T-helper 17 cell (primary cell): ENCODE measurements around the gene EFHD2. TPM values are rescaled to one million over a fixed set of nuclear protein-coding genes. Genes with fewer than 3 reads are reported as not detected.
"Not testable (repeated sequence)": the region's sequence is repeated elsewhere in the genome, so short reads cannot be mapped to it uniquely, and the experiment has no call there.

Source experiments
- ATAC-seq: fragments of 150-1000 bp; cut with Tn5 transposase; 2 replicates; pipeline ENCODE4 v1.10.0; 2021; ENCODE audit warnings: mild to moderate bottlenecking, moderate library complexity
- DNase-seq, 3 donors: peaks; one replicate each; pipeline versions ENCODE4 v3.0.0 to v3.0.0-alpha.2; 2020 to 2021
- H3K9me3 ChIP-seq: one replicate; pipeline ENCODE4 v1.7.0; 2013; ENCODE audit warnings: low read length, mild to moderate bottlenecking; ENCODE audit not compliant: control insufficient read depth, poor library complexity, severe bottlenecking
- H3K27ac Mint-ChIP-seq: one replicate; pipeline ENCODE4 v1.8.0; 2022; ENCODE audit warnings: mild to moderate bottlenecking, moderate library complexity, mixed read lengths
- H3K27me3 Mint-ChIP-seq: one replicate; pipeline ENCODE4 v1.8.0; 2022; ENCODE audit warnings: mixed read lengths
- H3K36me3 Mint-ChIP-seq: one replicate; pipeline ENCODE4 v1.8.0; 2022; ENCODE audit warnings: low read depth, mixed read lengths
- H3K4me1 Mint-ChIP-seq: one replicate; pipeline ENCODE4 v1.8.0; 2022; ENCODE audit warnings: mild to moderate bottlenecking, mixed read lengths
- H3K4me3 Mint-ChIP-seq: one replicate; pipeline ENCODE4 v1.8.0; 2022; ENCODE audit warnings: mild to moderate bottlenecking, moderate library complexity, mixed read lengths
- total RNA-seq, 4 donors: library from RNA in 2 of 4; stranded (reverse) in 2 of 4; gene quantifications; one replicate each; pipeline ENCODE4 v1.2.3 and lab custom pipeline; 2022 to 2026

The EFHD2 gene
- total RNA-seq, 2 donors from 2014 or later, result 135 to 197 TPM

- Mint-ChIP-seq H3K27ac (peak overlapping the region; percentile 88), H3K36me3 (peaks cover 8% of the 10 kb centered on the region), H3K4me1 (peaks cover 25% of the 10 kb centered on the region), H3K4me3 (no peak overlapping the region), H3K27me3 (no peaks in the 10 kb centered on the region)
- ATAC-seq (no peak), DNase-seq (no peak)
- H3K9me3 ChIP-seq, result no peaks in the 10 kb centered on the region
These were observed 15.3 kb downstream of the EFHD2 start for GRCh38 chr1:15424981-15425380.

GRCh38 chr1:15425521-15425920 is 15.8 kb downstream of the EFHD2 start:
- Mint-ChIP-seq H3K4me3 (no peak overlapping the region), H3K36me3 (peaks cover 10% of the 10 kb centered on the region), H3K27me3 (no peaks in the 10 kb centered on the region), H3K4me1 (peaks cover 24% of the 10 kb centered on the region), H3K27ac (peak overlapping the region; percentile 88)
- H3K9me3 ChIP-seq, result no peaks in the 10 kb centered on the region
- DNase-seq, result no peak
- ATAC-seq, result no peak

GRCh38 chr1:15425958-15426357 is 16.3 kb downstream of the EFHD2 start:
- H3K9me3 ChIP-seq, result no peaks in the 10 kb centered on the region
- ATAC-seq (no peak), DNase-seq (no peak)
- Mint-ChIP-seq H3K4me1 (peaks cover 23% of the 10 kb centered on the region), H3K4me3 (peak overlapping the region; percentile 75), H3K27ac (peak overlapping the region; percentile 88), H3K36me3 (peaks cover 10% of the 10 kb centered on the region), H3K27me3 (no peaks in the 10 kb centered on the region)

- peaks cover 21% of the 10 kb centered on the region for H3K4me1 Mint-ChIP-seq
- no peak for ATAC-seq
- no peaks in the 10 kb centered on the region for H3K27me3 Mint-ChIP-seq
- H3K27ac Mint-ChIP-seq, result peak overlapping the region; percentile 88
- peak overlapping the region; percentile 75 for H3K4me3 Mint-ChIP-seq
- no peak for DNase-seq
- peaks cover 10% of the 10 kb centered on the region for H3K36me3 Mint-ChIP-seq
- no peaks in the 10 kb centered on the region for H3K9me3 ChIP-seq
These were observed 17.0 kb downstream of the EFHD2 start for GRCh38 chr1:15426492-15427279.

GRCh38 chr1:15427280-15427666 is 17.6 kb downstream of the EFHD2 start:
- H3K36me3 Mint-ChIP-seq, result peaks cover 10% of the 10 kb centered on the region
- no peak for ATAC-seq
- peak overlapping the region; percentile 88 for H3K27ac Mint-ChIP-seq
- H3K9me3 ChIP-seq, result no peaks in the 10 kb centered on the region
- H3K4me1 Mint-ChIP-seq, result peaks cover 20% of the 10 kb centered on the region
- no peak for DNase-seq
- peak overlapping the region; percentile 36 for H3K4me3 Mint-ChIP-seq
- no peaks in the 10 kb centered on the region for H3K27me3 Mint-ChIP-seq

GRCh38 chr1:15428252-15428651 is 18.6 kb downstream of the EFHD2 start:
- Mint-ChIP-seq H3K4me3 (peak overlapping the region; percentile 31), H3K4me1 (peaks cover 22% of the 10 kb centered on the region), H3K27ac (peak overlapping the region; percentile 88)
- not testable (repeated sequence) for H3K27me3 Mint-ChIP-seq, H3K9me3 ChIP-seq, DNase-seq, ATAC-seq, H3K36me3 Mint-ChIP-seq

- Mint-ChIP-seq H3K36me3 (peaks cover 10% of the 10 kb centered on the region), H3K4me1 (peaks cover 20% of the 10 kb centered on the region), H3K4me3 (peak overlapping the region; percentile 55), H3K27me3 (no peaks in the 10 kb centered on the region), H3K27ac (peak overlapping the region; percentile 92)
- H3K9me3 ChIP-seq, result no peaks in the 10 kb centered on the region
- DNase-seq (no peak), ATAC-seq (no peak)
These were observed 19.2 kb downstream of the EFHD2 start for GRCh38 chr1:15428815-15429435.

- ATAC-seq (no peak), DNase-seq (no peak)
- H3K36me3 Mint-ChIP-seq, result peaks cover 5% of the 10 kb centered on the region
- H3K27ac Mint-ChIP-seq, result peak overlapping the region; percentile 92
- H3K27me3 Mint-ChIP-seq, result no peaks in the 10 kb centered on the region
- no peaks in the 10 kb centered on the region for H3K9me3 ChIP-seq
- H3K4me1 Mint-ChIP-seq, result peaks cover 14% of the 10 kb centered on the region
- peak overlapping the region; percentile 55 for H3K4me3 Mint-ChIP-seq
These were observed 20.0 kb downstream of the EFHD2 start for GRCh38 chr1:15429701-15430149.

- no peaks in the 10 kb centered on the region for H3K27me3 Mint-ChIP-seq
- peaks cover 5% of the 10 kb centered on the region for H3K36me3 Mint-ChIP-seq
- peaks cover 15% of the 10 kb centered on the region for H3K4me1 Mint-ChIP-seq
- H3K4me3 Mint-ChIP-seq, result peak overlapping the region; percentile 75
- H3K9me3 ChIP-seq, result no peaks in the 10 kb centered on the region
- DNase-seq (peak; percentile 63 to 81 (median 64)), ATAC-seq (peak; percentile 57)
- peak overlapping the region; percentile 92 for H3K27ac Mint-ChIP-seq
These were observed 21.3 kb downstream of the EFHD2 start for GRCh38 chr1:15430787-15431570.

- H3K36me3 Mint-ChIP-seq, result peaks cover 2% of the 10 kb centered on the region
- H3K9me3 ChIP-seq, result no peaks in the 10 kb centered on the region
- H3K27ac Mint-ChIP-seq, result peak overlapping the region; percentile 92
- ATAC-seq, result no peak
- H3K27me3 Mint-ChIP-seq, result no peaks in the 10 kb centered on the region
- H3K4me1 Mint-ChIP-seq, result peaks cover 9% of the 10 kb centered on the region
- DNase-seq, result no peak
- peak overlapping the region; percentile 75 for H3K4me3 Mint-ChIP-seq
These were observed 21.9 kb downstream of the EFHD2 start for GRCh38 chr1:15431571-15431948.

GRCh38 chr1:15432324-15432723 is 22.6 kb downstream of the EFHD2 start:
- no peak for DNase-seq
- H3K9me3 ChIP-seq, result no peaks in the 10 kb centered on the region
- ATAC-seq, result no peak
- H3K36me3 Mint-ChIP-seq, result peaks cover 2% of the 10 kb centered on the region
- H3K4me1 Mint-ChIP-seq, result peaks cover 7% of the 10 kb centered on the region
- H3K27ac Mint-ChIP-seq, result peak overlapping the region; percentile 92
- peak overlapping the region; percentile 75 for H3K4me3 Mint-ChIP-seq
- no peaks in the 10 kb centered on the region for H3K27me3 Mint-ChIP-seq

GRCh38 chr1:15433471-15433870 is 23.8 kb downstream of the EFHD2 start:
- peaks cover 7% of the 10 kb centered on the region for H3K4me1 Mint-ChIP-seq
- no peaks in the 10 kb centered on the region for H3K27me3 Mint-ChIP-seq
- H3K27ac Mint-ChIP-seq, result peak overlapping the region; percentile 92

GRCh38 chr1:15434739-15435138 is 25.1 kb downstream of the EFHD2 start:
- H3K4me3 Mint-ChIP-seq, result peak overlapping the region; percentile 67
- DNase-seq, H3K27me3 Mint-ChIP-seq, ATAC-seq, H3K9me3 ChIP-seq, H3K36me3 Mint-ChIP-seq, H3K4me1 Mint-ChIP-seq: not testable (repeated sequence)
- peak overlapping the region; percentile 92 for H3K27ac Mint-ChIP-seq

More at GRCh38 chr1:15433471-15433870, 23.8 kb downstream of the EFHD2 start:
- peak overlapping the region; percentile 75 for H3K4me3 Mint-ChIP-seq
- ATAC-seq, result no peak
- H3K36me3 Mint-ChIP-seq, result peaks cover 2% of the 10 kb centered on the region
- no peaks in the 10 kb centered on the region for H3K9me3 ChIP-seq
- DNase-seq, result no peak
